ENCODE data around the gene KCTD16.

DNA sequence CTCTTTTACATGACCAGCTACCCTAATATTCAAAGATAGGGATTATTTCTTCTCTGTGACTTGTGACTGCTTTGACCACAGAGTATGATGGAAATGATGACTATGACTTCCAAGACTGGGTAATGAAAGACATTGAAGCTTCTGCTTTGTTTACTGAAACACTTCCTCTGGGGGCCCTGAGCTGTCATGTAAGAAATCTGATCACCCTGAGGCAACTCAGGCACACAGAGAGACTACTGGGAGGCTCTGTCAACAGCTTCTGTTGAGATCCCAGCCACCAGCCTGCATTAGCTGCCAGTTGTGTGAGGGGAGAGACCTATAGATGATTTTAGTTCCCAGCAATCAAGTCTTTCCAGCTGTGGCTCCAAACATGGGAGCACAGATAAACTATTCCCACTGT is 76.5 kb downstream of the KCTD16 start:
- TF ChIP-seq CTCF (IDR thresholded peaks at IDR 0.05) (no peak), EZH2 (IDR thresholded peaks at IDR 0.05; ENCODE audit: borderline replicate concordance, insufficient read depth, low read depth, low read length, poor library complexity, severe bottlenecking) (no peak)
